Stimulated activated CD8-positive, alpha-beta memory T cell treated with anti-CD3 and anti-CD28 coated beads, Interleukin-7, amount 100 ng/mL, for 48 hours (primary cell): ENCODE measurements around the gene INPPL1.
"Not testable (repeated sequence)": the region's sequence is repeated elsewhere in the genome, so short reads cannot be mapped to it uniquely, and the experiment has no call there.

Experiments used
- DNase-seq, 2 donors: peaks; one replicate each; pipeline ENCODE4 v3.0.0-alpha.2; 2020; ENCODE audit warnings: low read depth in 1 of 2; ENCODE audit errors: extremely low read depth in 1 of 2

The INPPL1 gene

DNA sequence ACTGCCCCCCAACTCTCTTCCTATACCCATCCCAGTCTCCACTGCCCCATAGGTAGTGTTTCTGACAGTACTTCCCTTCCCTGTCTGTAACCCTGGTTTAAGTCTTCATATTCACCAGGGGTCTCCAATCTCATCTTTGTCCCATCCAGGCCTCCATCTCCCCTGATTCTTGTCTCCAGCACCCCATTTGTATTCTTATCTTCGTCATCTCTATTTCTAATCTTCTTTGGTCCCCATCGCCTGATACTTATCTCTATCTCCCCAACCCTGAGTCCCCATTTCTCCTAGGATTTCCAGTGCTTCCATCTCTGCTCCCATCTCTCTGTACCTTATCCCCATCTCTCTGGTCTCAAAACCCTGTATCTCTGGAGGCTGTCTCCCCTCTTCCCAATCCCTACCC lies 17.6 kb downstream of the INPPL1 start:
- no peak for DNase-seq

DNA sequence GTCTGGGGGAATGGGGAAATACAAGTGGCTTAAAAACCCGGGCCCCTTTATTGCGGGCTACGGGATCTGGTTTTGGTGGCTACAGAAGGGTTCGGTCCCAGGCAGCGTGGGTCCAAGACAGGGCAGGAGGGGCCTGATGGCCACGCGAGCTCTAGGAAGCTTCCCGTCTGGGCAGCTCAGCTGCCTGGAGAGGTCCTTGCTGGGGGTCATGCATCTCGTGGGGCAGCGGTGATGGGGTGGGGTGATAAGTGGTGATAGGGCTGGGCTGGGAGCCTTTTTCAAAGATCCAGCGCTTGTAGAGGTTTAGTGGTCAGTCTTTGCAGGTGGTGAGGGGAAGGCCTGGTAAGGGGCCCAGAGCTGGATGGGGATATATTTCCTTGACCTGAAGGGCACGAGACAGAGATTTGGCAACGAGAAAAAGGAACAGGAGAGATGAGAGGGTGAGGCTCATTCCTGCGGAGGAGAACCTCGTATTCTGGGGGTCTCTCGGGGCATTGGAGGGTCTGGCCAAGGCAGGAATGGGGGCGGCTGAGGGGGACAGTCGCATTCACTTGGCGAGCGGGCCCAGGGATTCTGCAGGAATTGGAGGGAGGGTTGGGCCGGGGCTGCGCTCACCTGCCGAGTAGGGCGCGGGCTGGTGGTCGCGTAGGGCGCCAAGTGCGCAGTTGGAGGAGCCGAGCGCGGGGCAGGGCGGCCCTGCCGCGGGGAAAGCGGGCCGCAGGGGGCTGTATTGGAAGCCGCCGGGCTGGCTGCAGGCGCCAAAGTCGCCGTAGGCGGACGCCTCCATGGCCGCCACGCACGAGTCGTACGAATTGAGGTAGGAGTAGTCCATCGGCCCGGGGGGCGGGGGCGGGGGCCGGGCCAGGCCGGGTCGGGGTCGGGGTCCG lies 18.8 kb downstream of the INPPL1 start:
- no peak for DNase-seq

DNA sequence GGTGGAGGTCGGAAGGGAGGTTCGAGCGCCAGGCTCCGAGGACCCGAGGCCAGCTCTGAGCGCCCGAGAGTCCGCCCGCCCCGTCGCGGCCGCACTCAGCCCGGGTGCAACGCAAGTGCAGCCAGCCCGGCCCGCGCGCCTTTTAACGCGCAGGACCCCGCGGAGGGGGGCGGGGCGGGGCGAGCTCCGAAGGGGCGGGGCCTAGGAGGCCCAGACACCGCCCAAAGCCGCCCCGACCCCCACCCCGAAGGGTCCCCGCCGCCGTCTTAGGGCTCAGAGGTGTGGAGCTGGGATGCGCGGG lies 19.4 kb downstream of the INPPL1 start, which contains the start of gene PHOX2A:
TSS of gene PHOX2A (minus strand) at position 117 of the 301 bp plus-strand sequence. CDS start 172 bp downstream, outside the sequence.
- no peak for DNase-seq

GRCh38 chr11:72244361-72245262 lies 20.0 kb downstream of the INPPL1 start:
- no peak for DNase-seq

- no peak for DNase-seq
Measured at GRCh38 chr11:72245263-72245816, 20.8 kb downstream of the INPPL1 start.

- DNase-seq, result no peak
Measured at GRCh38 chr11:72247584-72247983, 23.0 kb downstream of the INPPL1 start.

GRCh38 chr11:72249961-72250360 lies 25.4 kb downstream of the INPPL1 start:
- DNase-seq, result no peak

DNA sequence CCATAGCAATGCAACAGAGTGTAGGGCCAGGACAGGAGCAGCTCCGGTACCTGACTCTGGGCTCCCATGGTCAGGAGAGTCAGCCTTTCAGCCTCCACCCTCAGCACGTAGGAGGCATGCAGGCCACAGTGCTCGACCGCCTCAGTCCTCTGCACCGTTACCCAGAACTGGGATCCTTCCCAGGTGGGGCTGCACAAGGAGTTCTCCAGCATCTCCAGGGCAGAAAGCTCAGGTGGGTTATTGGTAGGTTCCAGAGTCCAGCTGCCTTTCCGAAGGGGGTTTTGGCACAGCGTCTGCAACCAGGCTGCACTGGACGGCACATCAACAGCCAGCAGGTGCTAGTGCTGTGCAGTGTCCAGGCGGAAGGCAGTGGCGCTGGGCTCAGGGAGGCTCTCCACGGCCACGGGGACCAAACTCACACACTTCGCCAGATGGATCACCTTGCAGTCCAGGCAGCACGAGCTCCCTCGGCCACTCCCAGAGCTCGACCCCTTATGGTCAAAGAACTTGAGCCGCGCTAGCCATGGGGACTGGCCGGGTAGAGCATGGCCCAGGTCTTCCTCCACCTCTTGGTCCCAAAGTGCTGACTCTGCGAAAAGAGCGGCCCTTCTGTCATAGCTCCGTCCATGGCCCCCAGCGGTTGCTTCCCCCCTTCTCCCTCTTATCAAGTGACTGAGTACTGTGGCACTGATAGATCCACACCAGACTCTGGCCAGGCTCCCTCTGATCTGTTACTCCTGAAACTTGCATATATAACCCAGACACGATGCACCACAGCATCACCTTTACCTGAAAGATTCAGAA lies 26.3 kb downstream of the INPPL1 start:
- DNase-seq, result no peak

- DNase-seq, result no peak
Measured at GRCh38 chr11:72251614-72252013, 27.0 kb downstream of the INPPL1 start.

- no peak for DNase-seq
Measured at GRCh38 chr11:72253392-72253791, 28.8 kb downstream of the INPPL1 start.

DNA sequence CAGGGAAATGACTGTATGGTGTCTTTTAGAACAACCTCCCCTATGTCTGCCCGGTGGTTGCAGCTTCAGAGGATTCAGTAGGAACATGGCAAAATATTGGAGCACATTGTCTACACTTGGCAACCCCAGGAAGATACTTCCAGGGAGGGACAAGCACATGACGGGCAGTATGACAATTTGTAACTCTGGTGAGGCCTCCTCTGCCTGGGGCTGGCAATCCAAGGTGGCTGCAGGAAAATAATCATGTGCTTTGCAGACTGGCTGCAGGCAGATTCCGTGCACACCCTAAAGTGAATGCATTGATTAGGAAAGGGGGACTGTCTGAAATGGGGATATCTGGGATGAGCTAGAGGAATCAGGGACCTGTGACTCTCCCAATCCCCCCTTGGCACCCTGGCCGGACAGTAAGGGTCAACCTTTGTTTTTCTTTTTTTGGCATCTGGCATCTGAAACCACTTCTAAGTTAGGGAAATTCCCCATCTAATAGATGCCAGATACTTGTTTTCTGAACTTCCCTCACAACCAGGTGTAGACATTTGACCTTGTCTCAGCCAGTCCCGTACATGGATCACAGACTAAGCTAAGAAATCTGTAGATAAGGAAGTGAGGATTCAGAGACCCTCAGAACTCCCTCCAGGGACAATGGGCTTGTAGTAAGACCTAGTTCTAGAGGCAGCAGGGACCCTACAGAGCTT lies 29.9 kb downstream of the INPPL1 start:
- no peak for DNase-seq

DNA sequence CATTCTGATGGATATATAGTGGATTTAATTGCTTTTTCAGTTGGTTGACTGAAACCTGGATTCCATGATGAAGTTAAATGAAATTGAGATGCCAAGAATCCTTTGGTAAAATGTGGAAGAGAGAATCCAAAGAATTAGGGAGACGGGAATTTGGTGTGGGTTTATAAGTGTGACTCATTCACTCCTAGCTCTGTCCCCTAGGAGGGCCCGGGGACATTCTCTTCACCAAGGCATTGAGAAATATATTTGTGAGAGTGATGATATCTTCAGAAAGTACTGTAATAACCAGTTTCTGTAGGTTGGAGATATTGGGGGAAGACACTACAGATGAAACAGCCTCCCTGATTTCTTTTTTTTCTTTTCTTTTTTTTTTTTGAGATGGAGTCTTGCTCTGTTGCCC lies 33.0 kb downstream of the INPPL1 start:
- DNase-seq, result no peak

- DNase-seq, result no peak
Measured at GRCh38 chr11:72259490-72259889, 34.9 kb downstream of the INPPL1 start.

- DNase-seq, result no peak
Measured at GRCh38 chr11:72260574-72260973, 36.0 kb downstream of the INPPL1 start.

DNA sequence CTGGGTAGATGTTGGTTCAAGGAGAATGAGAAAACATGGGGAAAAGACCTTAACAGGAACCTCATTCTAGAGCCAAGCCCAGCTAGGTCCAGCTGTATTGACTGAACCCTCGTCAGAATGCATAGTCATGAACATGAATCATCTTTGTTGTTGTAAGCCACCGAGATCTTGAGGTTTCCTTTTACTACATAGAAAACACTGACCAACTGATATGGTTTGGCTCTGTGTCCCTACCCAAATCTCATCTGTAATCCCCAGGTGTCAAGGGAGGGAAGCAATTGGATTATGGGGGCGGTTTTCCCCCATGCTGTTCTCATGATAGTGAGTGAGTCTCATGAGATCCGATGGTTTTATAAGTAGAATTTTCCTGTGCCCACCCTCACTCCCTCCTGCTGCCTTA lies 38.8 kb downstream of the INPPL1 start:
- DNase-seq, result no peak

- no peak for DNase-seq
Measured at GRCh38 chr11:72265951-72266350, 41.4 kb downstream of the INPPL1 start.

DNA sequence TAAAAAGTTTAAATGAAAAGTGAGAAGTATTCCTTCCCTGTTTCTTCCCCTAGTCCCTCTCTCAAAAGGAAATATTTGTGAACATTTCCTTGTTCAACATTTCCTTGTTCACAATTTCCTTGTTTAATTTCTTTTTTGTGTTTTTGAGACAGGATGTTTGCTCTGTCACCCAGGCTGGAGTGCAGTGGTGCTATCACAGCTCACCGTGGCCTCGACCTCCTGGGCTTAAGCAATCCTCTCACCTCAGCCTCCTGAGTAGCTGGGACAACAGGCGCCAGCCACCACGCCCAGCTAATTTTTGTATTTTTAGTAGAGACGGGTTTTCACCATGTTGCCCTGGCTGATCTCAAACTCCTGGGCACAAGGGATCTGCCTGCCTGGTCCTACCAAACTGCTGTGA lies 42.4 kb downstream of the INPPL1 start:
- DNase-seq, result not testable (repeated sequence)

- DNase-seq, result no peak
Measured at GRCh38 chr11:72267956-72268617, 43.5 kb downstream of the INPPL1 start.

DNA sequence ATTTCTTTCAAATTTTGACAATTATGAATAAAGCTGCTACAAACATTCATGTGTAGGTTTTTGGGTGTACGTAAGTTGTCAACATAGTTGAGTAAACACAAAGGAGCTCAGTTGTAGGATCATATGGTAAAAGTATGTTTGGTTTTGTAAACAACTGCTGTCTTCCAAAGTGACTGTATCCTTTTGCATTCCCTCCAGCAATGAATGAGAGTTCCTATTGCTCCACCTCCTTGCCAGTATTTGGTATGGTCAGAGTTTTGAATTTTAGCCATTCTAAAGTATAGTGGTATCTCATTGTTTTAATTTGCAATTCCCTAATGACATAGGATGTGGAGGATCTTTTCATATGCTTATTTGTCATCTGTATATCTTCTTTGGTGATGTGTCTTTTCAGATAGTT lies 47.4 kb downstream of the INPPL1 start:
- no peak for DNase-seq

DNA sequence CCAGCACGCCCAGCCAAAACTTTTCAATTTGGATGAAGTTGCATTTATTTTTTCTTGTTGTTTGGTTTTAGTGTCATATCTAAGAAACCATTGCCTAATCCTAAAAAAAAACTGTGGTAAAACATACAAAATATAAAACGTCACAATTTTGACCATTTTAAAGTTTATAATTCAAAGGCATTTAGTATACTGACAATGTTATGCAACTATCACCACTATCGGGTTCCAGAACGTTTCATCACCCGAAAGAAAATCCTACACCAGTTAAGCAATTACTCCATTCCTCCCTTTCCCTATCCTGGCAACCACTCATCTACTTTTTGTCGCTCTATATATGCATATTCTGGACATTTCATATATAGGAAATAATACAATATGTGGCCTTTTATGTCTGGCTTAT lies 49.9 kb downstream of the INPPL1 start:
- DNase-seq, result no peak
